ENCODE data around the gene SNAPC2. TPM values are rescaled to one million over a fixed set of nuclear protein-coding genes. Genes with fewer than 3 reads are reported as not detected.

The SNAPC2 gene
- total RNA-seq, 4 donors from 2014 or later: 7.4 to 12.9 (median 9.4) TPM

DNA sequence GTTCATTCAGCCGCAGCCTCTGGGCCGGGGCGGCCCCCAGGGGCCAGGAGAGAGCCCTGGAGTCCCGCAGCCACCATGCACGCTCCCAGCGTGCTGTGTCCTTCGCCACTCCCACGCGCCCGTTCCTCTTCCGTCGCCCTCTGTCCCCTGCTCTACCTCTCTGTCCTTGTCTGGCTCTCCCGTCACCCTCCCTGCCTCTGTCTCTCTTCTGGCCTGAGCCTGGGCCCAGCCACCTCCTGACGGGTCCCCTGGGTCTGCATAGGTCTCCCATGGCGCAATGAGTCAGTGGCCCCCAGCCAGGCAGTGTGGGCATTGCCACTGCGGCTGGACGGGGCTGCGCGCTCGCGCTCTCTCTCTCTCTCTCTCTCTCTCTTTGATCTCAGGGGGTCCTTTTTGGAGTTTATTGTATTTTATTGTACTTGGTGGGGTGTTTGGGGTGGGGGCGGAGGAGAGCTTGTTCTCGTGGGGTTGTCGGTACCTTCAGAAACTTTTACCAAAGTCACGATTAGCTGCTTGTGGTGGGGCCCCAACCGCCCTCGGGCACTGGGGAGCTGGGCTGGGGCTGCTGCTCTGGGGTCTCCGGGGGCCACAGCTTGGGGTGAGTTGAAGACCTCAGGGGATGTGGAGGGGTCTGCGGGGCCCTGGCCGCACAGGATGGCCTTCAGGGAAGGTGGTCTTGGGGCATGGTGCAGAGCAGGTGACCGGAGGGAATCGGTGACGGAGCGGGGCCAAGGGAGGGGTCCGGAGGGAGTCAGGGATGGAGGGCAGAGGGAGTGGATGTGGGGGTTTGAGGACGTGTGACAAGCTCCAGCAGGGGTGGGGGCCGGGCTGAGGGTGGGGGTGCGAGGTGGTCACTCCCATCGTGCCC, 7.2 kb upstream of the SNAPC2 start:
- Histone ChIP-seq H3K36me3 (peaks cover 0 to 45% (median 0%) of the 10 kb centered on the region in 3 donors), H3K27ac (no peak overlapping the region), H3K27me3 (peaks cover 0 to 33% of the 10 kb centered on the region in 2 donors), H3K9me3 (no peaks in the 10 kb centered on the region), H3K4me1 (peaks cover 2 to 27% (median 16%) of the 10 kb centered on the region in 4 donors), H3K4me3 (no peak overlapping the region)
- no peak for TF ChIP-seq POLR2A (IDR thresholded peaks at IDR 0.05)
- TF ChIP-seq, protein P1, sequence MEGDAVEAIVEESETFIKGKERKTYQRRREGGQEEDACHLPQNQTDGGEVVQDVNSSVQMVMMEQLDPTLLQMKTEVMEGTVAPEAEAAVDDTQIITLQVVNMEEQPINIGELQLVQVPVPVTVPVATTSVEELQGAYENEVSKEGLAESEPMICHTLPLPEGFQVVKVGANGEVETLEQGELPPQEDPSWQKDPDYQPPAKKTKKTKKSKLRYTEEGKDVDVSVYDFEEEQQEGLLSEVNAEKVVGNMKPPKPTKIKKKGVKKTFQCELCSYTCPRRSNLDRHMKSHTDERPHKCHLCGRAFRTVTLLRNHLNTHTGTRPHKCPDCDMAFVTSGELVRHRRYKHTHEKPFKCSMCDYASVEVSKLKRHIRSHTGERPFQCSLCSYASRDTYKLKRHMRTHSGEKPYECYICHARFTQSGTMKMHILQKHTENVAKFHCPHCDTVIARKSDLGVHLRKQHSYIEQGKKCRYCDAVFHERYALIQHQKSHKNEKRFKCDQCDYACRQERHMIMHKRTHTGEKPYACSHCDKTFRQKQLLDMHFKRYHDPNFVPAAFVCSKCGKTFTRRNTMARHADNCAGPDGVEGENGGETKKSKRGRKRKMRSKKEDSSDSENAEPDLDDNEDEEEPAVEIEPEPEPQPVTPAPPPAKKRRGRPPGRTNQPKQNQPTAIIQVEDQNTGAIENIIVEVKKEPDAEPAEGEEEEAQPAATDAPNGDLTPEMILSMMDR (IDR thresholded peaks at IDR 0.05): no peak
- peak in 1 of 3 donors; percentile 43 for DNase-seq

DNA sequence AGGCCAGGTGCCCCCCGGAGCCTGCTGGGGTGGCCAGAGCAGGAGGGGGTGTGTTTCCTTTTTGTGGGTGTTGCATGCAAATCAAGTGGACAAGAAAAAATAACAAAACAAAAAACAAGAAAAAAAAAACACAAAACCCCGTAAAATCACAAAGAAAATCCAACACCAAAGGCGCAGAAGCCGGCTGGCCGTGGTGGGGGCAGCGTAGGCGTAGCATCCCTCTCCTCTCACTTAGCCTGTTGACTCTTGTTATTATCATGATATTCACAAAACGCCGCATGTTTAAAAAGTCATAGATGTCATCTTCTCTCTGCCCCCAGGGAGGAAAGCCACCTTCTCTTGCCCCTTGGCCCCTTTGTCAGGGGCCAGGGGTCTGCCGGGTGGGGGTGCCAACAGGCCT, 6.5 kb upstream of the SNAPC2 start:
- H3K27ac ChIP-seq: no peak overlapping the region
- H3K9me3 ChIP-seq: no peaks in the 10 kb centered on the region
- H3K27me3 ChIP-seq: peaks cover 0 to 38% of the 10 kb centered on the region in 2 donors
- no peak overlapping the region for H3K4me3 ChIP-seq
- TF ChIP-seq, protein P1 (IDR thresholded peaks at IDR 0.05): no peak
- TF ChIP-seq POLR2A (IDR thresholded peaks at IDR 0.05): no peak
- H3K4me1 ChIP-seq: peaks cover 2 to 31% (median 18%) of the 10 kb centered on the region in 4 donors
- peaks cover 0 to 45% (median 0%) of the 10 kb centered on the region in 3 donors for H3K36me3 ChIP-seq
- DNase-seq: no peak

DNA sequence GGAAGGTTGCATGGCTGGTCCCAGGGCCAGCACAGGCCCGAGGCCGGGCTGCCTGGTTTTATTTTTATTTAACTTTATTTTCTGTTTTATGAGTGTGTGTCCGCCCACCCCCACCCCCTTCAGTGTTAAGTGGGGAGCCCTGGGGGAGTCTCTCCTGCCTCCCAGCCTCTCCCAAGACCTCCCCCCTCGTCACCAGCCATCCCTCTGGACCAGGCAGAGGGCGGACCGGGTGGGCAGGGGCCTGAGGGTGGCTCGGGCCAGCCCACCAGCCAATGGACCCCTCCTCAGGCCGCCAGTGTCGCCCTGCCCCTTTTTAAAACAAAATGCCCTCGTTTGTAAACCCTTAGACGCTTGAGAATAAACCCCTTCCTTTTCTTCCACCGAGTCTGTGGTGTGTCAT, 6.0 kb upstream of the SNAPC2 start:
- no peak for TF ChIP-seq POLR2A (IDR thresholded peaks at IDR 0.05)
- TF ChIP-seq, protein P1 (IDR thresholded peaks at IDR 0.05): no peak
- no peak for DNase-seq

DNA sequence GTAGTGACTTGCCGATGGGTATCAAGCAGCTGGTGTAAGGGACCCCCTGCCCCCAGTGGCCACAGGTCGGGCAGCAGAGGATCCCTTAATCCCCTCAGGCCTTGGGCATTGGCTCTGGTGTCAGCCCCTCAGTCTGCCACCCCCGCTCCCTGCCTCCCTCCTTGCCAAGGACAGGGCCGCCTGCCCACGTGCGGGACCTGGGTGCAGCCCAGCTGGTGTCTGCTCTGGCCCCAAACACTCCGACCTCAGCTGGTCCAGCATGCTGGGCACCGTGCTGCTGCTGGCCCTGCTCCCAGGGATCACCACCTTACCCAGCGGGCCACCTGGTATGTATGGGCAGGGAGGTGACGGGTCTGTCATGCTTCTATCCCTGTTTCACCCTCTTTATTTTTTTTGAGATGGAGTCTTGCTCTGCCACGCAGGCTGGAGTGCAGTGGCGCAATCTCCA, 5.5 kb upstream of the SNAPC2 start, which contains the start of gene TGFBR3L:
Gene TGFBR3L (plus strand): TSS at position 233 of the 448 bp plus-strand sequence.
- TF ChIP-seq, protein P1 (IDR thresholded peaks at IDR 0.05): no peak
- TF ChIP-seq POLR2A (IDR thresholded peaks at IDR 0.05): no peak
- no peak within 1 kb of the TSS for H3K4me3 ChIP-seq
- H3K27me3 ChIP-seq: peaks cover 0 to 38% of the 10 kb centered on the region in 2 donors
- H3K4me1 ChIP-seq: peaks cover 2 to 31% (median 19%) of the 10 kb centered on the region in 4 donors
- H3K36me3 ChIP-seq: peaks cover 0 to 37% (median 0%) of the 10 kb centered on the region in 3 donors
- peak in 1 of 3 donors; percentile 45 for DNase-seq
- no peaks in the 10 kb centered on the region for H3K9me3 ChIP-seq
- H3K27ac ChIP-seq: no peak within 1 kb of the TSS

More for the DNA sequence above, 6.0 kb upstream of the SNAPC2 start:
- no peaks in the 10 kb centered on the region for H3K9me3 ChIP-seq
- no peak overlapping the region for H3K4me3 ChIP-seq
- peaks cover 0 to 42% (median 0%) of the 10 kb centered on the region in 3 donors for H3K36me3 ChIP-seq
- peaks cover 0 to 38% of the 10 kb centered on the region in 2 donors for H3K27me3 ChIP-seq
- H3K27ac ChIP-seq: no peak overlapping the region
- H3K4me1 ChIP-seq: peaks cover 2 to 31% (median 18%) of the 10 kb centered on the region in 4 donors

DNA sequence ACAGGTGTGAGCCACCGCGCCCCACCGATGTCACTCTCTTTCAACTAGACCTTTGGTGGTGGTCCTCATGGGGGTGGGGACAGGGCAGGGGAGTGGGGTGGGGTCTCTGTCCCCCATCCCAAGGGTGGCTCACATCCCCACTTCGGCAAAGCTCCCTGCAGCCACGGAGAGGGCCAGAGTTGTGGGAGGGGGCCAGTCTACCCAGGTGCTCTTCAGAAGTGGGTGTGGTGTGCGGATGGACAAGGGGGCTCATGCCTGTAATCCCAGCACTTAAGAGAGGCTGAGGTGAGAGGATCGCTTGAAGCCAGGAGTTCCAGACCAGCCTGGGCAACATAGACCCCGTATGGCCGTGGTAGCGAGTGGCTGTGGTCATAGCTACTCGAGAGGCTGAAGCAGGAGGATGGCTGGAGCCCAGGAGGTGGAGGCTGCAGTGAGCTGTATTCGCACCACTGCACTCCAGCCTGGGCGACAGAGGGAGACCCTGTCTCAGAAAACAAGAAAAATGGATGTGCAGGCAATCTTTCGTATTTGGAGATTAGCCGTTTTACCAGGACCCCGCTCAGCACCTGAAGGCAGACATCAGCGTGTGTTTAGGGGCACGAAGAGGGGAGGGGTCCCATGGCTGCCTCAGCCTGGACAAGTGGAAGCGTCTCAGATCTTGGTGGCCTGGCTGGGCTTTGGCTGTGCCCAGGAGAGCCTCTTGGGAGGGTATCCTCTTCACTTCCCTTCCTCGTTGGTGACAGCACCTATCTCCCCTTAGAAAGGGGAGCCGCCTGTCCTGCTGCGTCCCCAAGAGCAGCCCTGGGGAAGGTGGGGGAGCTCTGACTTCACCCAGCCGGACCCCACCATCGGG, 4.7 kb upstream of the SNAPC2 start:
- Histone ChIP-seq H3K4me1 (peaks cover 2 to 31% (median 20%) of the 10 kb centered on the region in 4 donors), H3K9me3 (no peaks in the 10 kb centered on the region), H3K4me3 (peak overlapping the region in 3 of 4 donors; percentile 49 to 94 (median 78)), H3K27ac (no peak overlapping the region), H3K27me3 (peaks cover 0 to 38% of the 10 kb centered on the region in 2 donors), H3K36me3 (peaks cover 0 to 28% (median 0%) of the 10 kb centered on the region in 3 donors)
- no peak for DNase-seq
- TF ChIP-seq POLR2A (IDR thresholded peaks at IDR 0.05): no peak
- TF ChIP-seq, protein P1 (IDR thresholded peaks at IDR 0.05): no peak

All from Peyer's patch (tissue), 4 donors.